Neuronal stem cell (in vitro differentiated cells): Measurements from ENCODE around the gene MPL.

Experiments used
- DNase-seq: peaks from one replicate; pipeline ENCODE4 v3.0.0-alpha.2; 2013; ENCODE audit warnings: low spot score
- H2AFZ ChIP-seq: one replicate; pipeline ENCODE4 v1.6.1; 2013; ENCODE audit warnings: mild to moderate bottlenecking, low read length, inconsistent platforms
- H2AK5ac ChIP-seq: 2 replicates; pipeline ENCODE4 v1.6.1; 2013; ENCODE audit warnings: low read depth, mild to moderate bottlenecking, inconsistent platforms, low read length, moderate library complexity, mixed read lengths
- H2BK120ac ChIP-seq: 2 replicates; pipeline ENCODE4 v1.6.1; 2013; ENCODE audit warnings: low read depth, mild to moderate bottlenecking, inconsistent platforms, low read length, moderate library complexity, mixed read lengths
- H2BK12ac ChIP-seq: one replicate; pipeline ENCODE4 v1.6.1; 2013; ENCODE audit warnings: low read length, inconsistent platforms
- H2BK15ac ChIP-seq: 2 replicates; pipeline ENCODE4 v1.6.1; 2013; ENCODE audit warnings: mild to moderate bottlenecking, low read length, inconsistent platforms, mixed read lengths
- H2BK5ac ChIP-seq: one replicate; pipeline ENCODE4 v1.6.1; 2013; ENCODE audit warnings: inconsistent platforms, mild to moderate bottlenecking, low read length, moderate library complexity
- H3K14ac ChIP-seq: one replicate; pipeline ENCODE4 v1.6.1; 2013; ENCODE audit warnings: low read length, inconsistent platforms
- H3K18ac ChIP-seq: 2 replicates; pipeline ENCODE4 v1.6.1; 2013; ENCODE audit warnings: low read length, inconsistent platforms
- H3K23ac ChIP-seq: 2 replicates; pipeline ENCODE4 v1.6.1; 2013; ENCODE audit warnings: low read depth, mild to moderate bottlenecking, mixed read lengths, low read length, inconsistent platforms; ENCODE audit not compliant: poor library complexity
- H3K27ac ChIP-seq: replicated peaks from 3 replicates; pipeline ENCODE4 v1.5.1; 2013; ENCODE audit warnings: low read length, inconsistent platforms
- H3K27me3 ChIP-seq, 3 experiments: 2 replicates each; pipeline ENCODE4 v1.6.1; 2013; ENCODE audit warnings: low read length in 3 of 3, mild to moderate bottlenecking in 2 of 3, inconsistent platforms in 1 of 3, low read depth in 1 of 3, mixed read lengths in 1 of 3, moderate library complexity in 1 of 3; ENCODE audit not compliant: control insufficient read depth in 3 of 3, insufficient read depth in 3 of 3
- H3K36me3 ChIP-seq, 2 donors: replicated peaks in 1 of 2; 2 replicates each; pipeline ENCODE4 v1.6.1; 2013; ENCODE audit warnings: low read length in 2 of 2; ENCODE audit not compliant: control insufficient read depth in 2 of 2, insufficient read depth in 2 of 2
- H3K4ac ChIP-seq: 2 replicates; pipeline ENCODE4 v1.6.1; 2013; ENCODE audit warnings: inconsistent platforms, mild to moderate bottlenecking, low read length, moderate library complexity
- H3K4me1 ChIP-seq, 2 donors: 1 replicate in 1 of 2; 2 replicates in 1 of 2; pipeline ENCODE4 v1.6.1; 2013; ENCODE audit warnings: low read length in 2 of 2, low read depth in 1 of 2; ENCODE audit not compliant: control insufficient read depth in 2 of 2, insufficient read depth in 1 of 2
- H3K4me2 ChIP-seq: one replicate; pipeline ENCODE4 v1.6.1; 2013; ENCODE audit warnings: mild to moderate bottlenecking, low read length, inconsistent platforms; ENCODE audit not compliant: insufficient read depth, poor library complexity, severe bottlenecking
- H3K4me3 ChIP-seq, 2 donors: 2 replicates each; pipeline ENCODE4 v1.5.1; 2013; ENCODE audit warnings: low read length in 2 of 2, mild to moderate bottlenecking in 2 of 2, inconsistent platforms in 1 of 2, moderate library complexity in 1 of 2
- H3K79me1 ChIP-seq: one replicate; pipeline ENCODE4 v1.6.1; 2013; ENCODE audit warnings: low read depth, mild to moderate bottlenecking, inconsistent platforms, low read length, moderate library complexity
- H3K9ac ChIP-seq: one replicate; pipeline ENCODE4 v1.6.1; 2013; ENCODE audit warnings: mild to moderate bottlenecking, low read depth, low read length, inconsistent platforms; ENCODE audit not compliant: poor library complexity
- H3K9me3 ChIP-seq, 2 donors: replicated peaks in 1 of 2; 2 replicates each; pipeline versions ENCODE3 to v1.6.1; 2013; ENCODE audit warnings: low read length in 2 of 2, mild to moderate bottlenecking in 2 of 2, inconsistent platforms in 1 of 2, low read depth in 1 of 2, mixed read lengths in 1 of 2, moderate library complexity in 1 of 2; ENCODE audit not compliant: control insufficient read depth in 2 of 2, insufficient read depth in 1 of 2
- H4K8ac ChIP-seq: one replicate; pipeline ENCODE4 v1.6.1; 2013; ENCODE audit warnings: low read depth, mild to moderate bottlenecking, inconsistent platforms, low read length, moderate library complexity
- H4K91ac ChIP-seq: one replicate; pipeline ENCODE4 v1.6.1; 2013; ENCODE audit warnings: low read length, low read depth, mild to moderate bottlenecking, inconsistent platforms; ENCODE audit not compliant: poor library complexity
- WGBS, 2 donors: extraction: QIAGEN DNeasy Blood & Tissue Kit; methylation state at CpG; one replicate each; pipeline ENCODE4 v1.1.7; 2013; ENCODE audit warnings: missing lambda C conversion rate in 2 of 2, mixed read lengths in 1 of 2; ENCODE audit not compliant: insufficient read length in 2 of 2, insufficient replicate concordance in 1 of 2; ENCODE audit errors: extremely low coverage in 2 of 2; 5-methylcytosine and 5-hydroxymethylcytosine counted together

The MPL gene

DNA sequence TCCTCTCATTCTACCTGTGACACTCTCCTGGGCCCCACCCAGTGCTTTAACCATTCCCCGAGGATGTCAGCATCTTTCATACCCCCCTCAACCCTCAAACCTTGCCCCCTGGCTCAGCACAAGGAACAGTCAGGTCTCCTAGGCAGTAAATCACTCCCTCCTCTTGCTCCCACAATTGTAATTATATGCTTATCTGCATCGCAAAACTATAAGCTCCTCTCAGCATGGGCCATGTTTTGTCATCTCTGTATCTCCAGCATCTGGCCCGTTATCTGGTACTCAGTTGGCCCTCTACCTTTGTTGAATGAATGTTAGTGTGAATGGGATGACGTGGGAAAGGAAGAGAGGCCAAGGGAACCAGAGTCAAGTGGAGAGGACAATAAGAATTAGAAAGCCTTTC is 32.9 kb downstream of the MPL start:
- Histone ChIP-seq H2AK5ac (no peak overlapping the region), H2BK15ac (no peak overlapping the region), H3K4me1 (peaks cover 11 to 15% of the 10 kb centered on the region in 2 donors), H3K27ac (no peak overlapping the region), H3K9ac (no peak overlapping the region), H3K79me1 (peaks cover 4% of the 10 kb centered on the region), H3K4ac (no peak overlapping the region), H3K36me3 (peaks cover 0 to under 1% of the 10 kb centered on the region in 2 donors), H2BK5ac (no peak overlapping the region), H2AFZ (no peak overlapping the region), H4K8ac (no peak overlapping the region), H3K23ac (no peak overlapping the region), H3K4me3 (no peak overlapping the region), H2BK12ac (no peak overlapping the region), H3K4me2 (no peak overlapping the region), H3K9me3 (no peaks in the 10 kb centered on the region), H3K27me3 (no peaks in the 10 kb centered on the region), H3K18ac (no peak overlapping the region), H2BK120ac (no peak overlapping the region), H3K14ac (no peak overlapping the region), H4K91ac (no peak overlapping the region)
- WGBS, 2 donors, result no CpG with 5 or more reads among the region's 4 CpGs
- no peak for DNase-seq

DNA sequence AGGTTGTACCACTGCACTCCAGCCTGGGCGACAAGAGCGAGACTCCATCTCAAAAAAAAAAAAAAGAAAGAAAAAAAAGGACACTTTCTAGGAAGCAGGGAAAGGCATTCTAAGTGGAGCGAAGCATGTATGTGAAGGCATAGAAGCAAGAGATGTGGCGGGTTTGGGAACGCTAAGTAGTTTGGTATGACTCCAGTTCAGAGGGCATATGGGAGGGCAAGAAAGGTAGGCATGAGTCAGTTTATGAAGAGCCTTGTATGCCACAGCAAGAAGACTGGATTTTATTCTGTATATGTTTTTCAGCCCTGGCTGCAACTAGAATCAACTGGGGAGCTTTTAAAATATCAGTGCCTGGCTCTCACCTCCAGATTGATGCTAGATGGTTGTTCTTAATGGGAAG is 34.6 kb downstream of the MPL start:
- H3K4ac ChIP-seq, result no peak overlapping the region
- H2BK120ac ChIP-seq, result no peak overlapping the region
- H2BK5ac ChIP-seq, result no peak overlapping the region
- no peak for DNase-seq
- H3K79me1 ChIP-seq, result peaks cover under 1% of the 10 kb centered on the region
- H2AK5ac ChIP-seq, result no peak overlapping the region
- H4K8ac ChIP-seq, result no peak overlapping the region
- peaks cover 4% of the 10 kb centered on the region in 2 donors for H3K4me1 ChIP-seq
- no peak overlapping the region for H3K18ac ChIP-seq
- H4K91ac ChIP-seq, result no peak overlapping the region
- H2BK12ac ChIP-seq, result no peak overlapping the region
- H3K27ac ChIP-seq, result no peak overlapping the region
- WGBS, 2 donors, result no CpG with 5 or more reads among the region's 5 CpGs
- H3K14ac ChIP-seq, result no peak overlapping the region
- H3K27me3 ChIP-seq, result no peaks in the 10 kb centered on the region
- H2AFZ ChIP-seq, result no peak overlapping the region
- H3K9ac ChIP-seq, result no peak overlapping the region
- H3K36me3 ChIP-seq, result no peaks in the 10 kb centered on the region
- no peak overlapping the region for H3K4me2 ChIP-seq
- H3K4me3 ChIP-seq, result no peak overlapping the region
- H3K23ac ChIP-seq, result no peak overlapping the region
- H3K9me3 ChIP-seq, result no peaks in the 10 kb centered on the region
- no peak overlapping the region for H2BK15ac ChIP-seq

DNA sequence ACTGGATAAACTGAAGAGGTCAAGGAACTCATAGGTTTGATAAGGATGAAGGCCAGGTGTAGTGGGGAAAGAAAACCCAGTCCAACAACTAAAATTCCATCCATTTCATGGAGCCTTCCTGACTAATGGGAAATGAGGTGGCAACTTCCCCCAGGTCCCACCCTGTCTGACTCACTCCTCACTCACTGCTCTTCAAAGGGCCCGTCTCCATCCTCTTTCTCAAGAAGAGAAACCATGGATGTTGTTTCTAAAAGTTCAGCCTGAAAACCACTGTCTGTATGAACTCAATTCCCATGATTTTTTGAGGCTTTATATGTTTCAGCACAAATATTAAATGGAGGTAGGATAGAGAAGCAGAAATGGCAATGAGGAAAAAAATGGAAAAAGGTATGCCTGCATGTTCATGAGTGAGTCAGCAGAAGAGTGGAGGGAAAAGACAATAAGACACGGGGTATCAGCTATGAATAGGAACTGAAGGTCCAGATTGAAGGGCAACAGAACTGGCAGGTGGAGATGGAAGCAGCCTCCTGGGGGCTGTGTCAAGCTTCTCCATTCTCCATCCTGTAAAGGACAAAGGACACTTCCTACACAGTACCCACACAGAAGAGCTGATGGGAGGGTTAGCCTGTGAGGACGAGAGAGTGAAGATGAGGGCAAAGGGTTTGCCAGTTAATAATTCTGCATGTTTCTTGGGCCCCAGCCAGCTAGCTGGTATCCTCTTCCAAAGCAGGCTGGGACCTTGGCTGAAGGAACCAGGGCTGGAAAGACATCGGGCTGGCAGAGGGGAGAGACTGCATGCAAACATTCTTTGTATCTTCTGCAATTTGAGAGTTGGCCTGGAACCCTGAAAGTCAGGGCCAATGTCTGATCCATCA is 35.7 kb downstream of the MPL start:
- no peak for DNase-seq
- H3K23ac ChIP-seq, result no peak overlapping the region
- H3K4ac ChIP-seq, result no peak overlapping the region
- WGBS, 2 donors, result no CpG with 5 or more reads among the region's 4 CpGs
- H2AFZ ChIP-seq, result no peak overlapping the region
- H3K79me1 ChIP-seq, result no peaks in the 10 kb centered on the region
- H3K36me3 ChIP-seq, result no peaks in the 10 kb centered on the region
- H2BK12ac ChIP-seq, result no peak overlapping the region
- no peaks in the 10 kb centered on the region for H3K27me3 ChIP-seq
- no peak overlapping the region for H3K14ac ChIP-seq
- no peak overlapping the region for H3K4me2 ChIP-seq
- no peak overlapping the region for H2AK5ac ChIP-seq
- no peak overlapping the region for H3K4me3 ChIP-seq
- H4K91ac ChIP-seq, result no peak overlapping the region
- no peak overlapping the region for H3K9ac ChIP-seq
- H2BK5ac ChIP-seq, result no peak overlapping the region
- no peak overlapping the region for H4K8ac ChIP-seq
- peaks cover 2 to 4% of the 10 kb centered on the region in 2 donors for H3K4me1 ChIP-seq
- no peak overlapping the region for H3K18ac ChIP-seq
- H3K27ac ChIP-seq, result no peak overlapping the region
- H2BK120ac ChIP-seq, result no peak overlapping the region
- H2BK15ac ChIP-seq, result no peak overlapping the region
- H3K9me3 ChIP-seq, result no peaks in the 10 kb centered on the region

DNA sequence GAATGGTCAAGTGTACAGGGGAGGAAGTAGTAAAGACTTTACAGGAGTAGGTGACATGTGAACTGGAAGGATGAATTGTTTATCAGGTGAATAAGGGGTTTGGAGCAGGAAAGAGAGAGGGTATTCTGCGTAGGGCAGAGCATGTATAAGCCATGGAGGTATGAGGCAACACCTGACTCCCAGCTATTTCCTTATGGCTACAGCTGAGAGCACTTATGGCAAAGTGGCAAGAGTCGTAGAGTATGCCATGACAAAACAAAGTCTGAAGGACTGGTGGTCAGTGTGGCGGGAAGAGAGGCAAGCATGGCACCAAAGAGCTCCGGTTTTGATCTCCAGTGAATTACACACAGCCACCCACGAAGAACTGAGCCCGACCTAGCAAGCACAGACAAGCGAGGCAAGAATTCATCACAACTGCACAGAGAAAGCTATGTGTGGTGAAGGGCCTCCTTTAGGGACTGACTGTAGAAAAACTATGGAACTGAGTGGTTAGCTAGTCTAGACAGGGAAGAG is 39.2 kb downstream of the MPL start:
- Histone ChIP-seq H2AK5ac (no peak overlapping the region), H3K23ac (no peak overlapping the region), H4K91ac (no peak overlapping the region), H3K4me3 (no peak overlapping the region), H2BK5ac (no peak overlapping the region), H3K4me2 (no peak overlapping the region), H2AFZ (no peak overlapping the region), H3K27ac (no peak overlapping the region), H3K4me1 (peaks cover 0 to 1% of the 10 kb centered on the region in 2 donors), H3K4ac (no peak overlapping the region), H2BK120ac (no peak overlapping the region), H3K36me3 (peaks cover 3 to 9% of the 10 kb centered on the region in 2 donors), H3K18ac (no peak overlapping the region), H3K27me3 (no peaks in the 10 kb centered on the region), H3K14ac (no peak overlapping the region), H3K79me1 (no peaks in the 10 kb centered on the region), H2BK12ac (no peak overlapping the region), H4K8ac (no peak overlapping the region), H3K9ac (no peak overlapping the region), H3K9me3 (no peaks in the 10 kb centered on the region), H2BK15ac (no peak overlapping the region)
- WGBS, 2 donors, result no CpG with 5 or more reads among the region's 7 CpGs
- DNase-seq, result no peak
